HL-60/S4 treated with phorbol 12-myristate 13-acetate at 8.2 ng/mL for 4 days and 3 days (cell line): ENCODE measurements around the gene MUC4.
"Not testable (repeated sequence)": the region's sequence is repeated elsewhere in the genome, so short reads cannot be mapped to it uniquely, and the experiment has no call there.

Experiments used
- in situ Hi-C: fragments of 300-500 bp; cut with MboI; formaldehyde crosslinking; loops from 2 replicates; pipeline ENCODE4 v1.15.0; 2022; ENCODE audit warnings: low sequenced_read_pairs

The MUC4 gene

GRCh38 chr3:195750797-195751520 is 60.8 kb downstream of the MUC4 start:
- in situ Hi-C loops, result no loop called here

DNA sequence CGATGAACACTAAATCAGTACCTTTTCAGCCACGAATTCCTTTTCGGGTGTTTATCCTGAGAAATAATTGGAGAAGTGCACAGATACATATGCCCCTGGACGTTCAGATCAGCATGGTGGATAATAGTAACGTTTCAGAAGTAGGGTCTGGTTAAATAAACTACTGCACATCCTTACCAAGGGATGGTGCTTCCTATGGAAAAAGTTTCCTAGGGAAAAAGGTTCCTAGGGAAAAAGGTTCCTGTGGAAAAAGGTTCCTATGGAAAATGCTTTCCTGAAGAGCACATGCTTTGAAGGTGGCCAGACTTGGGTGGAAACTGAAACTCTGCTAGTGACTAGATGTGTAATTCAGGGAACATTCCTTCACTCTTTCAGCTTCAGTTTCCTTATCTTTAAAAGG is 62.6 kb downstream of the MUC4 start:
- in situ Hi-C loops, result not testable (repeated sequence)

GRCh38 chr3:195748661-195749060 is 63.1 kb downstream of the MUC4 start:
- in situ Hi-C loops, result no loop called here

DNA sequence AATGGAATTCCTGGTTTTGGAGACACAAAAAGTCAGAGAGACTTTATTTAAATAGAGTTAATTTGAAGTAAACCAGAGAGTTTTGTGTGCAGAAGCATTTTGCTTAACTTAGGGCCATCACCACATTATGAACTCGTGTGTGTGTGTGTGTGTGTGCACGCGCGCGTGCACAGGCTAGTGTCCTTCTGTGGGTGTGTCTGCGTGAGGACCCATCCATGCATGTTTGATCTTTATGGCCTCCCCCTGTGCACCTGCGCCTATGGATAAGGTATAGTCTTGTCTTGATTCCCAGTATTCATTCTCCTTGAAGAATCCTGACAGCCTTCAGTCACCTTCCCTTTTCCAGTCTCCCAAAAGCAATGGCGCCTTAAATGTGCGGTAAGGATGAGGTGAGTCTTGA is 65.0 kb downstream of the MUC4 start:
- in situ Hi-C loops, result no loop called here

- in situ Hi-C loops, result no loop called here
Observed at GRCh38 chr3:195746346-195746745, 65.4 kb downstream of the MUC4 start.

DNA sequence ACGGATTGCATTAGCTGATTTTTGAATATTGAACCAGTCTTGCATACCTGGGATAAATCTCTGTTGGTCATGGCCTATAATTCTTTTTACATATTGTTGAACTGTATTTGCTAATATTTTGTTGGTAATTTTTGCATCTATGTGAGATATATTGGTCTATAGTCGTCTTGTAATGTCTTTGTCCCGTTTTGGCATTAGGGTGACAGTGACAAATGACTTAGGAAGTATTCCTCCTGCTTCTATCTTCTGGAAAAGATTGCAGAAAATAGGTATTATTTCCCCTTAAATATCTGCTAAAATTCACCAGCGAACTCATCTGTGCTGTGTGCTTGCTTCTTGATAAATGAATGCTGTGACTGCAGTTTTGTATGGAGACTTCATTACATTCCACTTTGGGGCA is 67.3 kb downstream of the MUC4 start:
- in situ Hi-C loops, result no loop called here

- in situ Hi-C loops, result no loop called here
Observed at GRCh38 chr3:195739561-195740111, 72.1 kb downstream of the MUC4 start.

DNA sequence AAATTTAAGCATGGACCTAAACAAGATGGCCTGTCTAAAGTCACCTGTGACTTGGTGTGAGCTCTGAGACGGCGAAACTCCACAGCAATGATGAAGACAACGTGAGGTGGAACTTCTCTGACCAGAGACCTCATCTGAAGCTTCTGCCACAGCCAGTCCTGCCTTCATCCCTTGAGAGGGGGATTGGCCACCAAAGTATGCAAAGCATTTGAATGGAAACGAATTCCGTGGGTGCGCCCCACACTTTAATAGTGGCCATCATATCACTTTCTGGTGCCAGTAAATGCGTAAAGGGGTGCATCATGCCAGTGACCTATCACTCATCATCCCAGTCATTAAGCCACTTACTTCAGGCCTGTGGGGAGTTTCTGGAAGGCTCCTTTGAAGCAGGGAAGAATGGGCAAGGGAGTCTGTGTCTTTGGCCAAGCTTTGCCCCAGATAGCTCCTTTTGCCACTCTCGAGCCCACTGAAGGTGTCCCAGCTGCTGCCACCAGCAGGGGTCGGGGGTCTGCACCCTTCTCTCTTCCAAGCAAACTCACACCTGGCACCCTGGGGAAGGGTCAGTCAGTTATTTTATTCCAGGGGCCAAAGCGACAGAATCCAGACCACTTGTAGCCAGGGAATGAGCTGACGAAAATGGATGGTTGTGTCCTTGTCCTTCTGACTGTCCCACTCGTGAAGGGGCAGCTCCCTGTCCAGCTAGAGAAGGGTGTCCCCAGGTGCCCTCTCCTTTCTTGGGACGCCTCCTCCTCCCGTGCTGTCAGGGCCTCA is 73.3 kb downstream of the MUC4 start:
- in situ Hi-C loops, result no loop called here

DNA sequence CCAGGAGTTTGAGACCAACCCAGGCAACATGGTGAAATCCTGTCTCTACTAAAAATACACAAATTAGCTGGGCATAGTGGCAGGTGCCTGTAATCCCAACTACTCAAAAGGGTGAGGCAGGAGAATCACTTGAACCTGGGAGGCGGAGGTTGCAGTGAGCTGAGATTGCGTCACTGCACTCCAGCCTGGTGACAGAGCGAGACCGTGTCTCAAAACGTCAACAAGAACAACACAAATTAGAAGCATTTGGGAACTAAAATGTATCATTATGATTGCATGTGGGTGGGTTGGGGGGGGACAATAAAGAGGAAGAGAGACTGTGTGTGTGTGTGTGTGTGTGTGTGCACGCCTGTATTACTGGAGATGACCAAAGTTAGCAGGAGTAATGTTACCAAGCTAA is 73.9 kb downstream of the MUC4 start:
- in situ Hi-C loops, result not testable (repeated sequence)

DNA sequence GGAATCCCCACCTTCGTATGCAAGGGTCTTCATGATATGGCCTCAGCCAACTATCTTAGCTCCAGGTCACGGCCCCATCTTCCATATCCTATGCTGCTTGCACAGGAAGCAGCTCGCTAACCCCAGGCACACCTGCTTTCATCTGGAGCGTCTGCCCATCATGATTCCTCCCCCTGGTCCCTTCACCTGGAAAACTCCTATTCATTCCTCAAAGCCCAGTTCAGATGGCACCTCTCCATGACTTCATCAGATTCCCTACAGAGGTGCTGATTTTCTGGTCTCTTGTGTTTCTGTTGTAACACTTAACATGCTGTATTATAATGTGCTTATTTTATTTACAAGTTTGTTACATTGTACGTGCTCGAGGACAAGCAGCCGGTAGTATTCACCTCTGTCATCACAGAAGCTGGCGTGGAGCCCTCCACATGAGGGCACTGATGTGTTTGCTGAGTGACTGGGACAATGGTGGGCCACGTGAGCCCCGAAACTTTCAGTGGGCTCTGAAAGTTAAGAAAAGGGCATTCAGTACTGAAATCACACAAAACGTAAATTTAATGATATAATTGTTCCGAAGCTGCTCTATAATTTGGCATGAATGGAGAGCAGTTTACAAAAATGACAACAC is 74.8 kb downstream of the MUC4 start:
- in situ Hi-C loops, result no loop called here

GRCh38 chr3:195735036-195735695 is 76.6 kb downstream of the MUC4 start:
- in situ Hi-C loops, result no loop called here

- in situ Hi-C loops, result no loop called here
Observed at GRCh38 chr3:195732940-195733339, 78.8 kb downstream of the MUC4 start.

GRCh38 chr3:195731356-195731905 is 80.3 kb downstream of the MUC4 start:
- in situ Hi-C loops, result no loop called here

DNA sequence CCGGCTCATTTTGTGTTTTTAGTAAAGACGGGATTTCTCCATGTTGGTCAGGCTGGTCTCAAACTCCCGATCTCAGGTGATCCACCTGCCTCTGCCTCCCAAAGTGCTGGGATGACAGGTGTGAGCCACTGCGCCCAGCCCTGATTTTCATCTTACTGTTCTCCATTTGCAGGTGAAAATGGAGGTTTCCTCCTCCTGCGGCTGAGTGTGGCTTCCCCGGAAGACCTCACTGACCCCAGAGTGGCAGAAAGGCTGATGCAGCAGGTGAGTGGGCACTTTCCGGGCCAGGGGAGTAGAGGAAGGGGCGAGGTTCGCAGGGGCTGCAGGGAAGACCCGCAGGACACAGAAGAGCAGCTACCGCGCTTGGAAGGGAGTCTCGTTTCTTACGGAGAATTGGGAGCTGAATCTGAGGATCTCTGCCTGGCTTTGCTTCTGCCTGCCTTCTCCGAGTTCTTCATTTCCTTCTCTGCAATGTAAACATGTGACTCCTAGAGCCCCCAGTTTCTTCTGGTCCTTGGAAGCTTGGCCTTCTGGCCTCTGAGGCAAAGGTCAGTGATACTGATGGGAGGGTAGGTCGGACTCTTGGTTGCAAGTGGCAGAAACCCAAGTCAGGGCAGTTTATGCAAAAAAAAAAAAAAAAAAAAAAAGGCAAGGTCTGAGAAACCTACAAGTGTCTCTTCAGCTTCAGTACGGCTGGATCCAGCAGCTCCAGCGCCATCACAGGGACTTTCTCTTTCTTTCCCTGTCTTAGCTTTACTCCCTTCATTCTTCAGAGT is 82.1 kb downstream of the MUC4 start:
- in situ Hi-C loops, result no loop called here

- in situ Hi-C loops, result not testable (repeated sequence)
Observed at GRCh38 chr3:195728789-195729188, 82.9 kb downstream of the MUC4 start.

DNA sequence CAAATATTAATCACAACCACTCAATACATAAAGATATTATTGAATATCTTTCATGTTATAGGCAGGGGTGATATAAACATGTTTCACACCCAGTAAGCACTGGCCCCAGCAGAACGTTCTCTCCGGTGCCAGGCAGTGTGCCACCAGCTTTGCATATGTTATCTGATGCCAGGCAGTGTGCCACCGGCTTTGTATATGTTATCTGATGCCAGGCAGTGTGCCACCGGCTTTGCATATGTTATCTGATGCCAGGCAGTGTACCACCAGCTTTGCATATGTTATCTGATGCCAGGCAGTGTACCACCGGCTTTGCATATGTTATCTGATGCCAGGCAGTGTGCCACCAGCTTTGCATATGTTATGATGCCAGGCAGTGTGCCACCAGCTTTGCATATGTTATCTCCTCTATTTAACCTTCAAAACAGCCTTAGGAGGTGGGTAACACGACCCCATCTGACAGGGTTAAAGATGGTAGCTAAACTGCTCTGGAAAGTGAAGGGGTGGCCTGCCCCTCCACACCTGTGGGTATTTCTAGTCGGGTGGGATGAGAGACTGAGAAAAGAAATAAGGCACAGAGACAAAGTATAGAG is 84.0 kb downstream of the MUC4 start:
- in situ Hi-C loops, result no loop called here

- in situ Hi-C loops, result not testable (repeated sequence)
Observed at GRCh38 chr3:195725916-195726740, 85.6 kb downstream of the MUC4 start.

DNA sequence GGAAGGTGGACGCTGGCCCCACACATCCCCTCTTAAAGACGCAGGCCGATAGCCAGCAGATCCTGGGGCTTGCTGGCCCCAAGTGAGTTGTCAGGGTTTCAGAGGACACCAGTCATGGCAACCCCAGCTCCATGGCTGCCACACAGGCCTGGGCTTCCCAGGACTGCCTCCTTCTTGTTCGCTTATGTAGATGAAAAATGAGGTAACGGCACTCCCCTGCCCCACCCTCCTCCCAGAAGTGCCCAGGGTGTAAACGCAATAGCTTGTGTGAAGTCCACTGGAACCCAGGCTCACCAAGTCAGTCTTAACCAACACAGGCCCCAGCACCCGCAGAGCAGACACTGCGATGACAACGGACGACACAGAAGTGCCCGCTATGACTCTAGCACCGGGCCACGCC is 87.4 kb downstream of the MUC4 start:
- in situ Hi-C loops, result loop anchor here (25.0 kb wide), 1 partner anchor 288 kb away; no protein-coding TSS in a partner anchor

- in situ Hi-C loops, result loop anchor here (25.0 kb wide), 1 partner anchor 289 kb away; no protein-coding TSS in a partner anchor
Observed at GRCh38 chr3:195722996-195723345, 88.8 kb downstream of the MUC4 start.
